Loucy (cell line): ENCODE results near the gene ZNG1C.
"Not testable (repeated sequence)": the region's sequence is repeated elsewhere in the genome, so short reads cannot be mapped to it uniquely, and the experiment has no call there.

Experiments
- H2AFZ ChIP-seq: fragments of 200-600 bp; sonication (generic); 2 replicates; pipeline ENCODE4 v1.6.0; 2016; ENCODE audit warnings: antibody characterized with exemption, mild to moderate bottlenecking, low read length, moderate library complexity
- H3F3A ChIP-seq: fragments of 200-600 bp; 2 replicates; pipeline ENCODE4 v1.6.0; 2016; ENCODE audit warnings: antibody characterized with exemption, low read depth, mild to moderate bottlenecking
- H3K27me3 ChIP-seq: fragments of 200-600 bp; sonication (generic); 2 replicates; pipeline ENCODE4 v1.6.1; 2014; ENCODE audit warnings: low read length, mild to moderate bottlenecking; ENCODE audit not compliant: insufficient read depth, poor library complexity, severe bottlenecking
- H3K36me3 ChIP-seq: fragments of 200-600 bp; sonication (generic); 2 replicates; pipeline ENCODE4 v1.6.1; 2016; ENCODE audit warnings: low read length; ENCODE audit not compliant: insufficient read depth
- H3K4me1 ChIP-seq: fragments of 200-600 bp; sonication (generic); 2 replicates; pipeline ENCODE4 v1.5.1; 2014; ENCODE audit warnings: low read length, mild to moderate bottlenecking; ENCODE audit not compliant: insufficient read depth, poor library complexity, severe bottlenecking
- H3K4me2 ChIP-seq: fragments of 200-600 bp; sonication (generic); 2 replicates; pipeline ENCODE4 v1.6.0; 2014; ENCODE audit warnings: antibody characterized with exemption, low read length, low read depth, mild to moderate bottlenecking; ENCODE audit not compliant: poor library complexity, severe bottlenecking
- H3K4me3 ChIP-seq: fragments of 200-600 bp; sonication (generic); 2 replicates; pipeline ENCODE4 v1.5.1; 2014; ENCODE audit warnings: low read length, mild to moderate bottlenecking, mixed read lengths; ENCODE audit not compliant: poor library complexity, severe bottlenecking
- H3K79me2 ChIP-seq: fragments of 200-600 bp; sonication (generic); 2 replicates; pipeline ENCODE4 v1.6.1; 2014; ENCODE audit warnings: low read length; ENCODE audit not compliant: insufficient read depth
- H3K9ac ChIP-seq: fragments of 200-600 bp; sonication (generic); 2 replicates; pipeline ENCODE4 v1.6.0; 2014; ENCODE audit warnings: mild to moderate bottlenecking, low read depth, low read length, moderate library complexity; ENCODE audit not compliant: poor library complexity, severe bottlenecking
- H3K9me2 ChIP-seq: fragments of 200-600 bp; sonication (generic); replicated peaks from 2 replicates; pipeline ENCODE4 v1.6.1; 2016; ENCODE audit warnings: low read depth, low read length, mixed read lengths
- H3K9me3 ChIP-seq: fragments of 200-600 bp; sonication (generic); 2 replicates; pipeline ENCODE4 v1.6.1; 2014; ENCODE audit warnings: mild to moderate bottlenecking, antibody characterized with exemption, low read length, low read depth; ENCODE audit not compliant: insufficient read depth
- H4K20me1 ChIP-seq: fragments of 200-600 bp; sonication (generic); 2 replicates; pipeline ENCODE4 v1.6.0; 2014; ENCODE audit warnings: antibody characterized with exemption, low read length, mild to moderate bottlenecking; ENCODE audit not compliant: insufficient read depth, poor library complexity, severe bottlenecking

ZNG1C gene

GRCh38 chr9:68342265-68343025, 100.7 kb downstream of the ZNG1C start:
- H3K36me3 ChIP-seq, H3F3A ChIP-seq, H3K4me3 ChIP-seq, H3K79me2 ChIP-seq, H3K4me1 ChIP-seq, H3K9me3 ChIP-seq, H2AFZ ChIP-seq, H3K9me2 ChIP-seq, H4K20me1 ChIP-seq, H3K9ac ChIP-seq, H3K4me2 ChIP-seq, H3K27me3 ChIP-seq: not testable (repeated sequence)

- not testable (repeated sequence) for H3K79me2 ChIP-seq, H3K27me3 ChIP-seq, H3K36me3 ChIP-seq, H3K4me3 ChIP-seq, H3K4me2 ChIP-seq, H3K9me2 ChIP-seq, H3F3A ChIP-seq, H3K9ac ChIP-seq, H3K9me3 ChIP-seq, H3K4me1 ChIP-seq, H4K20me1 ChIP-seq, H2AFZ ChIP-seq
Measured at GRCh38 chr9:68343242-68343641, 101.5 kb downstream of the ZNG1C start.

GRCh38 chr9:68343992-68344391, 102.2 kb downstream of the ZNG1C start:
- H3K9ac ChIP-seq, H3K79me2 ChIP-seq, H3K4me2 ChIP-seq, H3K27me3 ChIP-seq, H3K4me1 ChIP-seq, H3F3A ChIP-seq, H3K9me3 ChIP-seq, H3K9me2 ChIP-seq, H4K20me1 ChIP-seq, H3K4me3 ChIP-seq, H3K36me3 ChIP-seq, H2AFZ ChIP-seq: not testable (repeated sequence)
